Mesothelial cell of epicardium (in vitro differentiated cells): ENCODE data around the gene TRIM62. TPM values are rescaled to one million over a fixed set of nuclear protein-coding genes. Genes with fewer than 3 reads are reported as not detected.

ENCODE experiments used
- DNase-seq, 2 experiments: peaks; one replicate each; pipeline ENCODE4 v3.0.0; 2021; ENCODE audit warnings: low spot score in 2 of 2; ENCODE audit not compliant: unreplicated experiment in 2 of 2
- H3K27ac Mint-ChIP-seq: 2 replicates; pipeline ENCODE4 v1.8.0; 2021; ENCODE audit warnings: mixed read lengths
- H3K27me3 Mint-ChIP-seq: 2 replicates; pipeline ENCODE4 v1.8.0; 2021; ENCODE audit warnings: low read depth, mixed read lengths
- H3K36me3 Mint-ChIP-seq: 2 replicates; pipeline ENCODE4 v1.8.0; 2021; ENCODE audit warnings: mixed read lengths
- H3K4me1 Mint-ChIP-seq: 2 replicates; pipeline ENCODE4 v1.8.0; 2021; ENCODE audit warnings: mixed read lengths
- H3K4me3 Mint-ChIP-seq: 2 replicates; pipeline ENCODE4 v1.8.0; 2021; ENCODE audit warnings: mild to moderate bottlenecking, moderate library complexity, mixed read lengths
- H3K9me3 Mint-ChIP-seq: 2 replicates; pipeline ENCODE4 v1.8.0; 2021; ENCODE audit warnings: mixed read lengths
- total RNA-seq: library from RNA; stranded (reverse); gene quantifications from 3 replicates; pipeline ENCODE4 v1.2.1, GENCODE V29; 2021
- TF ChIP-seq, protein P1 (sequence below): fragments of 200-600 bp; sonication (generic); IDR thresholded peaks from one replicate; pipeline ENCODE4 v1.5.0; 2021; ENCODE audit warnings: antibody characterized with exemption; ENCODE audit not compliant: unreplicated experiment

The TRIM62 gene
- total RNA-seq, 1 donor from 2014 or later: 13.9 TPM

DNA sequence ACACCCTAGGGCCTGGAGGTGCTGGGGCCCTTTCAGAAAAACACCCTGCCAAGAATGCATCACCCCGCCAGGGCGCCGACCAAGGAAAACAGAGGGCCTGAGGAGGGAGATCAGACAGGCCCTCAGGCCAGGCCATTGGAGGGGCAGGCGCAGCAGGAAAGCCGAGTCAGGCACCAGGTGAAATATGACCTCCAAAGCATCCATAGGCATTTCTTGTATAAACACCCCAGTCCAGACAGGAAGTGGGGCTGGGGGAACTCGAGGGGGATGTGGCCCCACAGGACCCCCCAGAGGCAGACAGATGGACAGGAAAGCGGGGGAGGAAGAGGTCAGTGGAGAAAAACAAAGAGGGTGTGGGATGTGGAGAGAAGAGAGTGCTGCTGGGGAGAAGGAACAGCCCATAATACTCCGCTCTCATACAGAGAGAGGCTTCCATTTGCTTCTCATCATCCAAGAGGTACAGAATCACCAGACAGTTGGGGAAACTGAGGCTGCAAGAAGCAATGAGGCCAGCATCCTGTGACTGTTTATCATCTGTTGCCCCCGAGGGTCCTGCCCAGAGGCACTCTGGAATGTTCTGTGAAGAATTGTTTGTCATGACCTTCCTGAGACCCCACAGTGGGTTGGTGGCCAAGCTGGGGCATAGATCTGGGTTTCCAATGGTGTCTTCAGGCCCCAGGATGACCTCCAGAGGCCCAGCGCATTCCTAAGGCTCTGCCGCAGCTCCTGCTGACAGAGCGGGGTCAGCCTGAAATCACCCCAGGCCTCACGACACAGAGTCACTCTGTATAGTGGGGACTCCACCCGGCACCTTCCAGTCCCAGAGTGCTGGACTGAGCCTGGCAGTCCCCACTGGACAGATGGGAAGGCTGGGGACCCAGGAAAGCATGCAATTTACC lies 18.0 kb downstream of the TRIM62 start:
- no peaks in the 10 kb centered on the region for H3K27me3 Mint-ChIP-seq
- DNase-seq: no peak
- H3K9me3 Mint-ChIP-seq: peaks cover 4% of the 10 kb centered on the region
- TF ChIP-seq, protein P1, sequence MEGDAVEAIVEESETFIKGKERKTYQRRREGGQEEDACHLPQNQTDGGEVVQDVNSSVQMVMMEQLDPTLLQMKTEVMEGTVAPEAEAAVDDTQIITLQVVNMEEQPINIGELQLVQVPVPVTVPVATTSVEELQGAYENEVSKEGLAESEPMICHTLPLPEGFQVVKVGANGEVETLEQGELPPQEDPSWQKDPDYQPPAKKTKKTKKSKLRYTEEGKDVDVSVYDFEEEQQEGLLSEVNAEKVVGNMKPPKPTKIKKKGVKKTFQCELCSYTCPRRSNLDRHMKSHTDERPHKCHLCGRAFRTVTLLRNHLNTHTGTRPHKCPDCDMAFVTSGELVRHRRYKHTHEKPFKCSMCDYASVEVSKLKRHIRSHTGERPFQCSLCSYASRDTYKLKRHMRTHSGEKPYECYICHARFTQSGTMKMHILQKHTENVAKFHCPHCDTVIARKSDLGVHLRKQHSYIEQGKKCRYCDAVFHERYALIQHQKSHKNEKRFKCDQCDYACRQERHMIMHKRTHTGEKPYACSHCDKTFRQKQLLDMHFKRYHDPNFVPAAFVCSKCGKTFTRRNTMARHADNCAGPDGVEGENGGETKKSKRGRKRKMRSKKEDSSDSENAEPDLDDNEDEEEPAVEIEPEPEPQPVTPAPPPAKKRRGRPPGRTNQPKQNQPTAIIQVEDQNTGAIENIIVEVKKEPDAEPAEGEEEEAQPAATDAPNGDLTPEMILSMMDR: no peak
- peaks cover 9% of the 10 kb centered on the region for H3K36me3 Mint-ChIP-seq
- H3K4me1 Mint-ChIP-seq: peaks cover 68% of the 10 kb centered on the region
- no peak overlapping the region for H3K4me3 Mint-ChIP-seq
- peak overlapping the region; percentile 82 for H3K27ac Mint-ChIP-seq

DNA sequence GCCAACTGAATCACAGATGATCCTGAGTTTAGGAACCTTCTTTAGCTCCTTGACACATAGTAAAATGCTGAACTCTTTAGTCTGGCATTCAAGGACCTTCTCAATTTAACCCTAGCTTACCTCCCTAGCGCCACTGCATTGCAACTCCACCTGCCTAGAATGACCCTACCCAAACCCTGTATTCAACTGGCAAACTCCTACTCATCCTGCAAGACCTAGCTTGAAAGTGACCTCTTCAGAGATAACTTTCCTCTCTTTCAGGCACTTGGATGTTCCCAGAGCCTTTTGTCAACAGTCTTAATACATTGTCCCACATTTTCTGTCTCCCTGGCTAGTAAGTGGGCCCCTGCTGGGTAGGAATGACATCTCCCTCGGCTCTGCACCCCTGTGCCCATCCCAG lies 19.7 kb downstream of the TRIM62 start:
- peaks cover 54% of the 10 kb centered on the region for H3K4me1 Mint-ChIP-seq
- TF ChIP-seq, protein P1: no peak
- H3K27ac Mint-ChIP-seq: peak overlapping the region; percentile 26
- H3K36me3 Mint-ChIP-seq: peaks cover 17% of the 10 kb centered on the region
- no peak overlapping the region for H3K4me3 Mint-ChIP-seq
- no peaks in the 10 kb centered on the region for H3K9me3 Mint-ChIP-seq
- no peaks in the 10 kb centered on the region for H3K27me3 Mint-ChIP-seq
- no peak for DNase-seq

DNA sequence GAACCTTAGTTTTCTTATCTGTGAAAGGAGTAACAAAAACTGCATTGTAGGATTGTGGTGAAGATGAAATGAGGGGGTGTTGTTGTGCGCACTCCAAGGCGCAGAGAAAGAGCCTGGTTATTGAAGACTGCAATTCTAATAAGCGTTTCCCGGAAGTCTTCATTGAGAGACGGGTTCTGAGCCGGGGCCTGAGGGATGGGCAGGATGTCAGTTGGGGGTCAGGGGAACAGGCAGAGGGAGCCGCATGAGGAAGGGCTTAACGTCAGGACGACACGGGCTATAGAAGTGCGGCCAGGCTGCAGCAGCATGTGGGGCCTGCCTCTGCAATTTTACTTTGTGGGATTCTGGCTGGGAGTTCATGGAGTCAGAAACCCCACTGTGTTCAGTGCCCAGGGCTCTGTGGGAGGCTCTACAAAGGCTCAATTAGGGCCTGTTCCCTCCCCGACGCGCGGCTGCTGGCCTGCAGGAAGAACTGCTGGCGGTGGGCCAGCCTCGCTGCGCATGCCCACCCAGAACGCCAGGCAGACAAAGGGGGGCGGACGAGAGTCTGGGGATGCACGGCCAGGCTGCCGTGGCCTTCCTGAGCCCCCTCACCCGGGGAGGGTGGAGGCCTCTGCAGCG lies 20.7 kb downstream of the TRIM62 start:
- TF ChIP-seq, protein P1: no peak
- peak; percentile 63 to 80 for DNase-seq
- H3K36me3 Mint-ChIP-seq: peaks cover 17% of the 10 kb centered on the region
- H3K27ac Mint-ChIP-seq: peak overlapping the region; percentile 7
- no peaks in the 10 kb centered on the region for H3K9me3 Mint-ChIP-seq
- H3K27me3 Mint-ChIP-seq: no peaks in the 10 kb centered on the region
- no peak overlapping the region for H3K4me3 Mint-ChIP-seq
- peaks cover 52% of the 10 kb centered on the region for H3K4me1 Mint-ChIP-seq

DNA sequence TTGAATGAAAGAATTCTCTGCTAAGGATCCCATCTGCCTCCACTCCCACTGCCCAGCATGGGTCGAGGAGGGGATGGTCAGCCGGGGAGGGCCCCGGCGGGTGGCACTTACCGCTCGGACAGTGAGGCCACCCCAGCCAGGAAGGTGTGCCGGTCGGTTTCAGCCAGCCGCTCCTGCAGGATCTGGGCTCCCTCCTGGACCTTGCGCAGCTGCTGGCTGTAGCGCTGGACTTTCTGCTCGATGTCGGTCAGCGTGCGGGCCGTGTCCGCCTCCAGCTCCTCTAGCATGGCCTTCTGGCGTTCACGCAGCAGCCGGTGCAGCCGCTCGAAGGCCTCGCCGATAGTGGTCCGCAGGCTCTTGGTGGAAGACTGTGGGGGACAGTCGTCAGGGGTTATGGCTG lies 22.3 kb downstream of the TRIM62 start:
- Mint-ChIP-seq H3K36me3 (peaks cover 16% of the 10 kb centered on the region), H3K27ac (no peak overlapping the region), H3K9me3 (no peaks in the 10 kb centered on the region), H3K4me1 (peaks cover 59% of the 10 kb centered on the region), H3K27me3 (no peaks in the 10 kb centered on the region), H3K4me3 (no peak overlapping the region)
- DNase-seq: no peak
- TF ChIP-seq, protein P1: no peak

DNA sequence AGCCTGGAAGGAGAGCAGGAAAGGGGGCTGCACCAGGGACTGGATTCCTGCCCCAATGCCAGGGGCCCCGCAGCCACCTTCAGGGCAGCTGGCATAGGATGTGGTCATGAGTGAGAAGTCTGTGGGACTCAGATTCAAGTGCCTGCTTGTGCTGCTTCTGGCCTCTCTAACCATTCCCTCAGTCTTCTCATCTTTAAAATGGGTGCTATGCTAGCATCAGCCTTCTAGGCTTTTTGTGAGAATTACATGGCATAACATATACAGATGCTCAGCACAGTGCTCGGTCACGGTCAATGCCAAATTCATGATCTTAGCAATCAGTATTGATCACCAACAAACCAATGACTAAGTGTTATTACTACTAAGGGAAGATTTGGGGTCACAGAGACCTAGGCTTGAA lies 23.5 kb downstream of the TRIM62 start:
- no peak for DNase-seq
- TF ChIP-seq, protein P1: no peak
- Mint-ChIP-seq H3K27me3 (no peaks in the 10 kb centered on the region), H3K9me3 (no peaks in the 10 kb centered on the region), H3K27ac (no peak overlapping the region), H3K4me1 (peaks cover 47% of the 10 kb centered on the region), H3K36me3 (peaks cover 21% of the 10 kb centered on the region), H3K4me3 (no peak overlapping the region)
